Measurements from ENCODE around the gene DNAH9. TPM values are rescaled to one million over a fixed set of nuclear protein-coding genes. Genes with fewer than 3 reads are reported as not detected.

DNAH9 gene
- total and polyA plus RNA-seq, 2 of the 8 experiments (the other 6 are each of a cell fraction or from before 2014, with no cell fraction given): 0.21 to 0.86 TPM

DNA sequence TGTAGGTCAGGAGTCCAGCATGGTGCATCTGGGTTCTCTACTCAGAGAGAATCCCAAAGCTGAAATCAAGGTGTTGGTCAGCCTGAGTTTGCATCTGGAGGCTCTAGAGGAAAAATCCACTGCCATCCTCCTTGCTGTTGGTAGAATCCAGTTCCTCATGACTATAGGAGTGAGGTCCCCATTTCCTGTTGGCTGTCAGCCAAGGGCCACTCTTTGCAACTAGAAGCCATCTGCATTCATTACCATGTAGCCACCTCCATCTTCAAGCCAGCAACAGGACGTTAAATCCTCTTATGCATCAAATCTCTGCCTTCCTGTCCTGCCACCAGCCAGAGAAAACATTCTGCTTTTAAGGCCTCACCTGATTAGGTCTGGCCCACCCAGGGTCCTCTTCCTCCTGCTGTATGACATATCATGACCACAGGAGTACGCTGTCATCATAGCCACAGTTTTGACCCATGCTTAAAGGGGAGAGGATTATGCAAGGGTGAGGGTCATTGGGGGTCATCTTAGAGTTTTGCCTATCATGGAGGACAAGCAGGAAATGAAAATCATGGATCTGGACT lies 40.5 kb downstream of the DNAH9 start (continued):
- TF ChIP-seq, protein P1, sequence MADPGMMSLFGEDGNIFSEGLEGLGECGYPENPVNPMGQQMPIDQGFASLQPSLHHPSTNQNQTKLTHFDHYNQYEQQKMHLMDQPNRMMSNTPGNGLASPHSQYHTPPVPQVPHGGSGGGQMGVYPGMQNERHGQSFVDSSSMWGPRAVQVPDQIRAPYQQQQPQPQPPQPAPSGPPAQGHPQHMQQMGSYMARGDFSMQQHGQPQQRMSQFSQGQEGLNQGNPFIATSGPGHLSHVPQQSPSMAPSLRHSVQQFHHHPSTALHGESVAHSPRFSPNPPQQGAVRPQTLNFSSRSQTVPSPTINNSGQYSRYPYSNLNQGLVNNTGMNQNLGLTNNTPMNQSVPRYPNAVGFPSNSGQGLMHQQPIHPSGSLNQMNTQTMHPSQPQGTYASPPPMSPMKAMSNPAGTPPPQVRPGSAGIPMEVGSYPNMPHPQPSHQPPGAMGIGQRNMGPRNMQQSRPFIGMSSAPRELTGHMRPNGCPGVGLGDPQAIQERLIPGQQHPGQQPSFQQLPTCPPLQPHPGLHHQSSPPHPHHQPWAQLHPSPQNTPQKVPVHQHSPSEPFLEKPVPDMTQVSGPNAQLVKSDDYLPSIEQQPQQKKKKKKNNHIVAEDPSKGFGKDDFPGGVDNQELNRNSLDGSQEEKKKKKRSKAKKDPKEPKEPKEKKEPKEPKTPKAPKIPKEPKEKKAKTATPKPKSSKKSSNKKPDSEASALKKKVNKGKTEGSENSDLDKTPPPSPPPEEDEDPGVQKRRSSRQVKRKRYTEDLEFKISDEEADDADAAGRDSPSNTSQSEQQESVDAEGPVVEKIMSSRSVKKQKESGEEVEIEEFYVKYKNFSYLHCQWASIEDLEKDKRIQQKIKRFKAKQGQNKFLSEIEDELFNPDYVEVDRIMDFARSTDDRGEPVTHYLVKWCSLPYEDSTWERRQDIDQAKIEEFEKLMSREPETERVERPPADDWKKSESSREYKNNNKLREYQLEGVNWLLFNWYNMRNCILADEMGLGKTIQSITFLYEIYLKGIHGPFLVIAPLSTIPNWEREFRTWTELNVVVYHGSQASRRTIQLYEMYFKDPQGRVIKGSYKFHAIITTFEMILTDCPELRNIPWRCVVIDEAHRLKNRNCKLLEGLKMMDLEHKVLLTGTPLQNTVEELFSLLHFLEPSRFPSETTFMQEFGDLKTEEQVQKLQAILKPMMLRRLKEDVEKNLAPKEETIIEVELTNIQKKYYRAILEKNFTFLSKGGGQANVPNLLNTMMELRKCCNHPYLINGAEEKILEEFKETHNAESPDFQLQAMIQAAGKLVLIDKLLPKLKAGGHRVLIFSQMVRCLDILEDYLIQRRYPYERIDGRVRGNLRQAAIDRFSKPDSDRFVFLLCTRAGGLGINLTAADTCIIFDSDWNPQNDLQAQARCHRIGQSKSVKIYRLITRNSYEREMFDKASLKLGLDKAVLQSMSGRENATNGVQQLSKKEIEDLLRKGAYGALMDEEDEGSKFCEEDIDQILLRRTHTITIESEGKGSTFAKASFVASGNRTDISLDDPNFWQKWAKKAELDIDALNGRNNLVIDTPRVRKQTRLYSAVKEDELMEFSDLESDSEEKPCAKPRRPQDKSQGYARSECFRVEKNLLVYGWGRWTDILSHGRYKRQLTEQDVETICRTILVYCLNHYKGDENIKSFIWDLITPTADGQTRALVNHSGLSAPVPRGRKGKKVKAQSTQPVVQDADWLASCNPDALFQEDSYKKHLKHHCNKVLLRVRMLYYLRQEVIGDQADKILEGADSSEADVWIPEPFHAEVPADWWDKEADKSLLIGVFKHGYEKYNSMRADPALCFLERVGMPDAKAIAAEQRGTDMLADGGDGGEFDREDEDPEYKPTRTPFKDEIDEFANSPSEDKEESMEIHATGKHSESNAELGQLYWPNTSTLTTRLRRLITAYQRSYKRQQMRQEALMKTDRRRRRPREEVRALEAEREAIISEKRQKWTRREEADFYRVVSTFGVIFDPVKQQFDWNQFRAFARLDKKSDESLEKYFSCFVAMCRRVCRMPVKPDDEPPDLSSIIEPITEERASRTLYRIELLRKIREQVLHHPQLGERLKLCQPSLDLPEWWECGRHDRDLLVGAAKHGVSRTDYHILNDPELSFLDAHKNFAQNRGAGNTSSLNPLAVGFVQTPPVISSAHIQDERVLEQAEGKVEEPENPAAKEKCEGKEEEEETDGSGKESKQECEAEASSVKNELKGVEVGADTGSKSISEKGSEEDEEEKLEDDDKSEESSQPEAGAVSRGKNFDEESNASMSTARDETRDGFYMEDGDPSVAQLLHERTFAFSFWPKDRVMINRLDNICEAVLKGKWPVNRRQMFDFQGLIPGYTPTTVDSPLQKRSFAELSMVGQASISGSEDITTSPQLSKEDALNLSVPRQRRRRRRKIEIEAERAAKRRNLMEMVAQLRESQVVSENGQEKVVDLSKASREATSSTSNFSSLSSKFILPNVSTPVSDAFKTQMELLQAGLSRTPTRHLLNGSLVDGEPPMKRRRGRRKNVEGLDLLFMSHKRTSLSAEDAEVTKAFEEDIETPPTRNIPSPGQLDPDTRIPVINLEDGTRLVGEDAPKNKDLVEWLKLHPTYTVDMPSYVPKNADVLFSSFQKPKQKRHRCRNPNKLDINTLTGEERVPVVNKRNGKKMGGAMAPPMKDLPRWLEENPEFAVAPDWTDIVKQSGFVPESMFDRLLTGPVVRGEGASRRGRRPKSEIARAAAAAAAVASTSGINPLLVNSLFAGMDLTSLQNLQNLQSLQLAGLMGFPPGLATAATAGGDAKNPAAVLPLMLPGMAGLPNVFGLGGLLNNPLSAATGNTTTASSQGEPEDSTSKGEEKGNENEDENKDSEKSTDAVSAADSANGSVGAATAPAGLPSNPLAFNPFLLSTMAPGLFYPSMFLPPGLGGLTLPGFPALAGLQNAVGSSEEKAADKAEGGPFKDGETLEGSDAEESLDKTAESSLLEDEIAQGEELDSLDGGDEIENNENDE (IDR thresholded peaks at IDR 0.05; ENCODE audit: insufficient replicate concordance, low read length): no peak
- TF ChIP-seq CTBP2 (IDR thresholded peaks at IDR 0.05; ENCODE audit: borderline replicate concordance, insufficient read depth, insufficient read length, low read length): no peak

All from H1 (cell line).